Hepatocyte (in vitro differentiated cells): ENCODE results near the gene GTF3C1.

Experiments
- CTCF ChIP-seq: fragments of 200-600 bp; sonication (generic); IDR thresholded peaks from 2 replicates; pipeline ENCODE4 v1.5.1; 2016; ENCODE audit warnings: antibody characterized with exemption, mild to moderate bottlenecking; ENCODE audit not compliant: poor library complexity
- EZH2 ChIP-seq: fragments of 200-600 bp; sonication (generic); IDR thresholded peaks from 2 replicates; pipeline ENCODE4 v1.6.1; 2016; ENCODE audit warnings: antibody characterized with exemption, mild to moderate bottlenecking, borderline replicate concordance
- EZH2phosphoT487 ChIP-seq: fragments of 200-600 bp; sonication (generic); IDR thresholded peaks from one replicate; pipeline ENCODE4 v1.6.1; 2018; ENCODE audit warnings: antibody characterized with exemption, mild to moderate bottlenecking, low read depth, moderate library complexity; ENCODE audit not compliant: unreplicated experiment, severe bottlenecking

- TF ChIP-seq CTCF (no peak), EZH2 (no peak), EZH2phosphoT487 (no peak)
Measured at GRCh38 chr16:27472091-27473020, 77.4 kb downstream of the GTF3C1 start.
